HUDEP-2 (cell line): Measurements from ENCODE around the gene PNMA6E.

Experiments used
- DNase-seq, 76 experiments: peaks; one replicate each; lab custom pipeline; 2025; ENCODE audit not compliant: unreplicated experiment in 76 of 76; lab: John Stamatoyannopoulos, UW

PNMA6E gene

DNA sequence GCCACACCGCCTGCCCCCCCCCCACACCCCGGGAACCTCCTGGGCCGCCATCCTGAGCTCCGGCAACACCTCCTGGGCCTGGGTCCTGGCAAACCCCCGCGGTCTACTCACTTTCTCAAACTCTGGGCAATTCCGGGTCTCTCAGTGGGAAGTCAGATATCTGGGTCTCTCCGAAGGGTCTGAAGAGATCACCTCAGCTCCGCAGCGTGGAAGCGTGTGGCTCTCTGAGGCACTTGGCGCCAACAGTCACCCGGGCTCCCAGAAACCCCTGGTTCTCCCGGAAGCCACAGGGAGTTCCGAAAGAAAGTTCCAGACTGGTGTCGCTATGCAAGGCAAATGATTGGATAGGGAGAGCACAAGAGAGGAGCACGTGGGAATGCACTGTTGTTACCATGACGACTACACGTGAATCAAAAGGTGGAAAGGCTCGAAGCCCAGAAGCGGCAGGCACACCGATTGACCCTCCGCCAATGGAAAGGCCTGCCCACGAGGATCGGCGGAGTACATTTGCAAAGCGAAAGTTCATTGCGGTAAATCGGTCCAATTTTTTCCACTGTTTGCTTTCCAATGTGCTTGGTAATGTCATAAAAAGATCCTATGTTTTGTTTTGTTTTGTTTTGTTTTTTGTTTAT, at the start of gene PNMA6E:
Gene PNMA6E, minus strand, starts transcription at position 218 of the 632 bp plus-strand sequence. CDS start 2,501 bp downstream, outside the sequence.
- no peak for DNase-seq

DNA sequence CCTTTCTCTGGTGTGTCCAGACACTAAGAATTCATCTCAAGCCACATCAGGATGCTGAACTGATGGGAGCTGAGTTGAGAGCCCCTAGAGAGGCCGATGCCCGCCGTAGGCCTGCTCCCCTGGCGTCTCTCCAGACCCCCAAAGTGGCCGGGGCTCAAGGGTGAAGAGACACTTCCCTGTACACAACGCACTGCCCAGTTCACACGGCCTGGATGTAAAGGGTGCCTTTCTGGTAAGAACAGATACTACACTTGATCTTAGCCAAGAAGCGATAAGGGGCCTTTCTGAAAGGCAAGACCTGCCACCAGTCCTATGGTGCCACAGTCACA, 49.8 kb upstream of the PNMA6E start:
- DNase-seq = no peak

DNA sequence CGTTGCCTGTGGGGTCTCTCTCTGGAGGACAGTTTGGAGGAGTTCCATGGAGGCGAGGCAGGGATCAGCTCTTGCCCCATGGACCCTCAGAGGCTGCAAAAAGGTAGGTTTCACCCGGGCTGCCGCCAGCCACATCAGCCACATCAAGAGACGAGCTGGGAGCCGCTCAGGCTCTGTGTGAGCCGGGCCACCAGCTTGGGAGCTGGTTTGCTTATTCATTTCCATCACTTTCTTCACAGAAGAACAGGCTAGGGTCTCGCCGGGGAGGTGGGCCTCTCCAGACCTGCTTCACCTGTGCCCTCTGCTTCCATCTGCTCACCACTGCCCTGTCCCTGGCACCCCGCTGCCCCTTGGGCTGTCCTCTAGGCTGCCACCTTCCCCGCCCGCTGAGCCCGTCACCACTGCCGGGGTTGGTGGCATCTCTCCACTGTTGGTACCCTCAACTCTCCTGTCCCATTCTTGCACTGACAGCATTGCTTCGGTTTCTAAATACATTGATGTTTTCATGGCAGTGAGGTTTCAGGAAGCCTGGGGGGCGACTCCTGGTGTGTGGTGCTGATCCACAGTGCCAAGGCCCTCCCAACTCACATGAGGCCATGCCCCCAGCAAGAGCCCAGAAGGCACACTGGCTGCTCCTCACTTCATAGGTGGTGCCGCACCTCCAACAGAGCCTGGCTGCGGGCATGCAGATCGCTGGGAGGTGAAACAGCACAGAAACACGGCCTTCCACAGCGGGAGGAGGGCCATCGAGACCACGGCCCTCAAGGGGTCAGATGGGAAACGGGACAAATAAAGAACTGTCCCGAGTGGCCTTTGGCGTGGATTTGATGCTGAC, 49.2 kb upstream of the PNMA6E start:
- DNase-seq = no peak

DNA sequence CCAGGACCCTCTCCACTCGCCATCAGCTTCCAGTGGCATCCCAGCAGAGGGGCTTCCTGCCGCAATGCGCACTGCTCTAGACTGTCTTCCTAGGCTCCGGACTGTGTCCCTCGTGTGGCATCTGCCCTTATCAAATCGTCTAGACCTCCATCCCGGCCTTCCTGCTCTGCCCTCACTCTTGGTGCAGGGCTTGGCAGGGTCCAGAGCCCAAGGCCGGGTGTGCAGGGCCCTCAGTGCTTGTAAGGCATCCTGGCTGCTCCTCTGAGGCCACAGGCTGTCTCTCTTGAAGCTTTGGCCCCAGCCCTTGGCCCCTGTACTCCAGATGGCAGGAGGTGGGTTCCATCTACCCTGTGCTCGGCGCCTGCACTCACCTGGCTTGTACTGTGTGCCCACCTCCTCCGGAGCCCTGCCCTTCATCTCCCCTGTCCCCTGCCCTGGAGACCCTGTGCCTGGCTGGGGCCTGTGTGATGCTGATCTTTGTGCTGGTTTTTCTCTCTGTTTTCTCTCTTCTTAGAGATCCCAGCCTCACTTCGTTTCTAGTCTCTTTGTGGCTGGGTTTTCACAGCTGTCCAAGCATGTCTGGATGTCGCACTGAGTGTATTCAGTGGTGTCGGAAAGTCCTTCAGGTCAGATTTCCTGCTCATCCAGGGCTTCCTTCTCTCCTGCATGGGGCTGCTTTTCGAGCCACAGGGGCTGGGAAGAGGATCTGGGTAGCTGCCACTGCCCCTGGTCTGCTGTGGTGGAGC, 48.4 kb upstream of the PNMA6E start:
- DNase-seq = no peak

DNA sequence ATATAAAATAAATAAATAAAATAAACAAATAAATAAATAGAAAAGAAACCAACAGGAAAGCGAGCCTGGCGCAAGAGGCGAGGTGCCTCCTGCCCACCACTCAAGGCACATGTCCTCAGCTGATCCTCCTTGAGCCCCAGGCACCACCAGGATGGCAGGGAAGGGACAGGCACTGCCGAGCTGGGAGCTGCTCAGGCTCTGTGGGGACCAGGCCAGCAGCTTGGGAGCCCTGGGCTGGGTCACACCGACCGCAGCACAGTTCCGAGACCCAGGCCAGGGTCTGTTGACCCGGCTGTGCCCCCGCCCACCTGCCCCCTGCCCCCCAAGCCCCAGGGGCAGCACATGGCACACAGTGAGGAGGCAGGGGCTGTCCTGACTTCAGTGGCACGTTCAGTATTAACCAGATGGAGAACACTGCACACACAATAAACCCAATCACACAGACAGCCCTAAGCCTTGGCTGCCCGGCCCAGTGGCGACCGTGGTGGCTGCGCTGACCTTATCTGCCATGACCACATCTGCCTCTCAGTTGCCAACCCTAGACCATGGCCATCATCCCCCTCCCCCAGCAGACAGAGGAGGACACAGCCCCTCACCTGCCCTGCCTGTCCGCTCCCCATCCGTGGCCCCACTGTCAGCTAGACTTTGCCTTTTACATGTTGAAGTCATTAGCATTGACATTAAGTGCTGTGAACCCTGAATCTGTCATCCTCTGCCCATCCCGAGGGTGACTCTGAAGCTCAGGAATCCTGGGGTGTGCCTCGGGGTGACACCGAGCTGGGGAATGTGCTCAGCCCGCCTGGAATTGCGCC, 47.6 kb upstream of the PNMA6E start:
- DNase-seq = no peak

DNA sequence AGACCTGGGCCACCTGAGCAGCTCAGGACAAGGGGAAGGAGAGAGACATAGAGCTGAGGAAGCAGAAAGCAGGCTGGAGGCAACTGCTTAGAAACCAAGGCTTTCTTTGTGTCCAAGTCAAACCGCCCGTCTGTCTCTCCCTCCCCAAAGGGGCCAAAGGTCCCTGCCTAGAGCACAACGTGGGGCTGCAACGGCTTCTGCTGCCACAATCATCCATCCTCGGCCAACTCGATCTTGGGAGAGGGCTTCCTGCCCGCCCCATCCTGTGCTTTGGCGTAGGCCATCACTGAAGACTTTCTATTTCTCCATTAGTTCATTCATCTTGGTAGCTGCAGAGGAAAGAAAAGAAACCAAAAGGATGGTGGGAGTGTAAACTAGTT, 46.4 kb upstream of the PNMA6E start:
- no peak for DNase-seq

DNA sequence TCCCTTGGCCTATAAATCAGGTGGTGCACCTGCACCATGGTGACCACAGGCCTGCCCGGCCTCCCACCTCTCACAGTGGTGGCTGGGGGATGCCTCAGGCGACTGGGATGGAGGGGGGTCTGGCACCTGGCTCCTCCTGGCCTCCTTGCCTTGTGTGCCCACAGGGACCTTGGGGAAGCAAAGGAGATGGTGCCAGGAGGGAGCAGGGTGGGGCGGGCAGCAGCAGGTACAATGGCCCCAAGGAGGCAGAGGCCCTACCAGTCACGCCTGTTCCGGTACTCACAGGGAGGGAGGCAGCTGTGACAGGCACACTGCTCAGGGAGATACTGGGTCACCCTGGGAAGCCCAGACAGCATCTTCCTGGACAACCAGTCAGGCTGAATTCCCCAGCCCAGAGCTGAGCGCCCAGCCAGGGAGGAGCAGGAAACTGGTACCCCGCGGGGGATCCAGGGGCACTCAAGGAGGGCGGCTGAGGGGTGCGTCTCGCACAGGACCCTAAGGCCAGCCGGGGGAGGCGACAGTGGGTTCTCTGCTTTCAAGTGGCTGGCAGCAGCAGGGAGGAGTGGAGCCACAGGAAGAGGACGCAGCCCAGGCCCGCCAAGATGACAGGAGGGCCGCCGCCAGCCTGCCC, 45.9 kb upstream of the PNMA6E start:
- no peak for DNase-seq

DNA sequence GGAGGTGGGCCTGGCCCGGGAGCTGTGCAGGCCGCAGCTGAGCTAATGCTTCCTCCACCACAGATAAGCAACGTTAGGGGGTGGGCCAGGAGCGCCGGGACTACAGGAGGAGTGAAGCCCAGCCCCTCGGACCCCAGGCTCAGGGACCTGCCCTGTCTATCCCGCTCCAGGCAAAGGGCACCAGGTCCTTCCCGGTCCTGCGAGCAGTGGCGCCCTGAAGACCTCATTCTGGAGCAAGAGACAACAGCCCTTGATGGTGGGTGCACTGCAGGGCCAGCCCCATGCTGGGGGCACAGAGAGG, 45.4 kb upstream of the PNMA6E start:
- no peak for DNase-seq

DNA sequence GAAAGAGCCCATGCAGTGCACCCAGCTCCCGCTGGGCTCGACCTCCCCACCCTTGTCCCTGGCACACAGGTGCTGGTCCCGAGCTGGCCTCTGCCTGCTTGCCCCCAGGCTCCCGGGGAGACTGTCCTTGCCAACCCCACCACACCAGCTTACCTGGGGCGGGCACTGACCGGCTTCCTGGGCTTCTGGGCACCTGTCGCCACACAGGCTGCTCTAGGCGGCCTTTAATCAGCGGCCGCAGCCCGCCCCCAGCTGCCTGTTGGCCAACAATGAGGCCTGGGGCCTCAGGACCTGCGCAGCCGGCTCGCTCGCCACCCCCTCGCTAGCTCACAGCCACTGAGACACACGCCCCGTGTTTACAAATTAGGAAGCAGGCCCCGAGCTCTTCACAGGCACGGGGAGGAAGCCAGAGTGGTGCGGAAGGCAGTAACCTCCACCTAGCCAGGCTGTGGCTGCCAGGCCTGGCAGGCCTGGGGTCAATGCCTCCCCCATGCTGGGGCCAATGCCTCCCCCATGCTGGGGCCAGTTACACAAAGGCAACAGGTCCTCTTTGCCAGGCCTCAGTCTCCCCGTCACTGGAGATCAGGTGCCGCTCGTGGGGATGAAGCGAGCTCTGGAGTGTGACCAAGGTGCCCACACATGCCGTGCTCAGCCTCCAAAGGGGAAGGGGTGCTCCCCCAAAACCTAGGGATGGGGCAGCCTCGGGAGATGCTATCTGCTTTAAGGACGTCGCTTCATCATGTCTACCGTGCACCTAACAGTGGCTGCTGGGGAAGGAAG, 44.9 kb upstream of the PNMA6E start, which contains the start of gene TREX2:
Gene TREX2, minus strand, starts transcription at position 201 of the 780 bp plus-strand sequence. CDS start 626 bp downstream, outside the sequence.
- no peak for DNase-seq

DNA sequence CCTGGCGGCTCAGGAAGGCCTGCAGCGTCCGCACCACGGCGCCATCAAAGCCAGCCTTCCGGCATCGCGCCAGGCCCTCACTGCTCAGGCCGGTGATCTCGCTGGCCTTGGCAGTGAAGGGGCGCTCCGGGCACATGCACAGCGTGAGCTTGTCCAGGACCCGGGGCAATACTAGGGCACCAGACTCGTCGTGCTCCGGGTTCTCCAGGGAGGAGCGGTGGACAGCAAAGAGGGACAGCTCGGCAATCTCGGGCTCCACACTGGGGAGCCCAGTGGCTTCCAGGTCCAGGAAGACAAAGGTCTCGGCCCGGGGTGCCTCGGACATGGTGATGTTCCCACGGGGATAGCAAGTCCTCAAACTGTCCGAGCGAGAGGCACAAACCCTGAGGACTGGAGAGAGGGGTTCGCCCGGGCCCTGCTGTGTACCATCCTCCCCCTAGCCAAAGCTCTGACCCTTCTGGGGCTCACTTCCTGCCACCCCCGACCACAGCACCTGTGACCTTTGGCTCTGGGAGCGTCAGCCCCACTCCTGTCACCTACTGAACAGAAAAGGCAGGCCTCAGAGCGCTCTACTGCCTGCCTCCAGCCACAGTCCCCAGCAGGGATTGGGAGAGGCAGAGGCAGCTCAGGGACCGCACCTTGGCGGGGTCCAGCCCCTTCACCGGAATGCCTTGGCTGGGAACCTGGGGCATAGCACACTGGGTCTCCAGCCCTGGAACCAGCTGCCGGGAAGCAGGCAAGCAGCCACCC, 44.1 kb upstream of the PNMA6E start:
- no peak for DNase-seq

DNA sequence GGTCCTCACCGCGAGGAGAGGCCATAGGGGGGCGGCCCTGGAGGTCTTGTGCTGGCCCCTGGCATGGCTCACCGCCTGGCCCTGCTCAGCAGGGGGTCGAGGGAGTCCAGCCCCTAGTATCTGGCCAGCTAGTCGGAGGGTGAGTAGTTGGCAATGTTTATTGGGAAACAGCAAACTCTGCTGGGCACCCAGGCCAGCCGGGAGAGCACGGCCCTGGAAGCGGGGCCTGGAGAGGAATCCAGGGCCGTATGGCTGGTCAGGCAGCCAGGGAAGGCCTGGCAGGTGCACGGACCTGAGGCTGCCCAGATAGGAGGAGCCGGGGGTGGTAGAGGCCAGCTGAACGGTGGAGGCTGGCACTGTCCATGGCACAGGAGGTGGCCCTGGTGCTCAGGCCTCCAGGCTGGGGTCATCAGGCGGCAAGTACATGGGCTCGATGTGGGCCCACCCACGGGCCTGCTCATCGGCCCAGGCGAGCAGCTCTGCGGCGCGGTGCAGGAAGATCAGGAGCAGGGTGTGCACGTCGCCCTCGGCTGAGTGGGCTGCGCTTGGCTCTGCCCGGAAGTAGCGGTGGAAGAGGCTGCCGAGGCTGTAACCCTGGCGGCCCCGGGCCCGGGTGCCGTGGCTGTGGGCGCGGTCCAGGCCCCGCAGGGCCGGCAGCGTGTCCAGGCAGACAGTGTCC, 43.3 kb upstream of the PNMA6E start:
- no peak for DNase-seq

DNA sequence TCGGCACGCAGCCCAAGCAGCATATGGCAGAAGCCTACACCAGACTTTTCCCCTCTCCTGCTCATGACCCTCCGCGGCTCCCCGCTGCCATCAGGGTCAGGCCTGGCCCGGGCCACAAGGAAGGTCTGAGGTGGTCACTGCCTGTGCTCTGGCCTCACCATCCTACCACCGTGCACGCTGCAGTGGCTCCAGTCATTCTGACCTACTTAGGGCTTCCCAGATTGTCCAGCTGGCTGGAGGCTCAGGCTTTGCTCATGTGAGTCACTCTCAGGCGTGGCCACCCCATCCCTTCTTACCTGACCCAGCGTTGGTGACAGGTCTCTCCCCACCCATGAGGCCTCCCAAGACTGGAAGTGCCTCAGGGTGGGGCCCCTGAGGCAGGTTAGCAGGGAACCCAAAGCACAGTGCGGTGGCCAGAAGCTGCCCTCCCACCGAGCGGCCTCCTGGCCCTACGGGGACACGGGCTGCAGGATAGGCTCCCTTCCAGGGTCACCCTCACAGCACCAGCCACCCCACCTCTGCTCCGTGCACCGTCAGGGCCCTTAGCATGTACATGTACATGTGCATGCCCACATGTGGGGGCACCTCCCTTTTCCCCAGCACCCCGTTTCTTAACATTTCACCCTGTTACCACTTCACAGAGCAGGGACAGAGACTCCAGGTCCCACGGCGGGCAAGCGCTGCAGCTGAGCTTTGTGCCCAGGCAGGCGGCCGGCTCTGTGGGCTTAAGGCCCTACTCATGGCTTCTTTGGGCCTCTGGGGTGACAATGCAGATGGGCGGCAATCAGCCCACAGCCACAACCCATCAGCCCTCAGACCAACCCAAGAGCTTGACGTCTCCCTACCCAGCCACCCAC, 42.6 kb upstream of the PNMA6E start:
- no peak for DNase-seq

DNA sequence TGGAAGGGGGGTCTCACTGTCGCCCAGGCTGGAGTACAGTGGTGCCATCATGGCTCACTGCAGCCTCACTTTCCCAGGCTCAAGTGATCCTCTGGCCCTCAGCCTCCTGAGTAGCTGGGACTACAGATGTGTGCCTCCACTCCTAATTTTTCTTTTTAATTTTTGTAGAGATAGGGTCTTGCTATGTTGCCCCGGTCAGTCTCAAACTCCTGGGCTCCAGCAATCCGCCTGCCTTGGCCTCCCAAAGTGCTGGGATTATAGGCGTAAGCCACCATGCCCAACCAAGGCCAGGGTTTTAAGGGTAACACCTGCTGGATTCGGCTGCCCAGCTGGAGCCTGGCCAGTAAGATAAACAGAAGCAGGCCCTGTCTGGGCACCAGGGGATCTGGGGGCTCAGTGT, 41.3 kb upstream of the PNMA6E start:
- DNase-seq = no peak

DNA sequence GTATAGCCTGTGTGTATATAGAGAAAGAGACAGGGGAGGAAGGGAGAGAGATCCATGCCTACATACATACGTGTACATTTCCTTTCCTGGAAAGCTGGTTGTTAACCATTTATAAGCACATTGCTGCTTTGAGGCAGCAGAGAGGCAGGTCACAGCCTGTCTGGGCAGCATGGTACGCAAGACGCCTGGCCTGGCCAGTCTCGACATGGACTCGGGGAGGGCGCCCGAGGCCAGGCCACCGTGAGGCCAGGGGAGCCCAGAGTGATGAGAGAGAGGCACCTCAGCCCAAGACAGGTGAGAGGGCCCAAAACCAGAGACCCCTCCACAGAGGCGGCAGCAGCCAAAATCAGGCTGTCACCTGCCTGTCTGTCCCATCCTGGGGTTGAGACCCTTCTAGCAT, 40.8 kb upstream of the PNMA6E start:
- no peak for DNase-seq

DNA sequence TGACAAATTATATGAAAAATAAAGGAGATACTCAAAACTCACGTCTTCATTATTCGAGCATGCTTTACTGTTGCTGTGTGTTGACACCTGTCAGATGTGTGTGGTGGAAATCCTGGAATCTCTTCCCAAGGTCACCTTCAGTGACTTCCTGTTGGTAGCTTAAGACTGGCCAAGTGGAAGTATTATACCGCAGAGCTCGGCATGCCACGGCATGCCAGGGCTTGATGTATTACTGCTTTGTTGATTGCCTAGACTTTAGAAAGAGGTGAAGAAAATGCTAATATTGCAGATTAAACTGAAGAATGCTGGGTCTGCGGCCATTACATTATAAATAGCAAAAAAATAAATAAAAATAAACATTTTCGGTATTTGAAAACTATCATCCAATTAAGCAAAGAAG, 40.1 kb upstream of the PNMA6E start:
- no peak for DNase-seq

DNA sequence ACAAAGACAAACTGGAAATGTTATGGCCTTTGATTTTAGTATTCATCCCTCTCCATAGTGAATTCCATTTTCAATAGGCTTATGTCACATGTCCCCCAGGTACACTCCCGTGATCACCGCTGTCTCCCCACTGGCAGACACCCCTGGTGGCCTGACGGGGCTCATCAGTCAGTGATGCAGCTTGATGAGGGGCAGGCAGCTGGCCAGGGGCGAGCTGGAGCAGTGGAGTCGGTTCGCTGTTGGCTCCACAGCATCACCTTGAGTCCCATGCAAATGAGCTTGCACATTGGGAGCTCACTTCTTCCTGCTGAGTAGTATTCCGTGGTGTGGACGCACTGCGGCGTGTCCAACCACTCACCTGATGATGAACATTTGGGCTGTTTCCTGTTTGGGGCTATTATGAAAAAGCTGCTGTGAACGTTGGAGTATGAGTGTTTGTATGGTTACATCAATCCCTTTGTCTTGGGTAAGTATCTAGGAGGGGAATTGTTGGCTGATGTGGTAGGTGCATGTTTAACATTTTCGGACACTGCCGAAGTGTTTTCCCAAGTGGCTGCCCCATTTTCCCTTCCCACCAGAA, 39.5 kb upstream of the PNMA6E start:
- no peak for DNase-seq

DNA sequence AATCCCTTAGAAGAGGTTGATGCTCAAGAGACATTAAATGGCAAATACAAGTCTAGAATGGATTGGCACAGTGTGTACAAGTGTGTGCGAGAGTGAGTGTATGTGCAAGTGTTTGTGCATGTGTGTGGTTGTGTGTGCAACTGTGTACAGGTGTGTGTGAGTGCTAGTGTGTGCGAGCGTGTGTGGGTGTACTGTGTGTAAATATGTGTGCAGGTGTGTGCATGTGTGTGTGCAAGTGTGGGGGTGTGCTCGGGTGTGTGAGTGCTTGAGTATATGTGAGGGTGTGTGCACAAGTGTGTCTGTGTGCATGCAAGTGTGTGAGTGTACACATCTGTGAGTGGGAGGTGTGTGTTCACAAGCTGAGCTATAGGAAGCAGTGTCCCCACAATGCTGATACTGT, 38.8 kb upstream of the PNMA6E start:
- no peak for DNase-seq
